ENCODE data around the gene CHCHD2.
"Not testable (repeated sequence)": the region's sequence is repeated elsewhere in the genome, so short reads cannot be mapped to it uniquely, and the experiment has no call there.

The CHCHD2 gene

GRCh38 chr7:56106108-56107073 lies at the start of gene CHCHD2:
Gene CHCHD2, minus strand, starts transcription at chr7:56106476. Its CDS starts 63 bp downstream, at chr7:56106413.
- DNase-seq (ENCODE audit: low read depth) = peak; percentile 90

- DNase-seq (ENCODE audit: low read depth) = not testable (repeated sequence)
Observed at GRCh38 chr7:56131062-56131461, 24.8 kb upstream of the CHCHD2 start.

GRCh38 chr7:56127241-56127975 lies 21.1 kb upstream of the CHCHD2 start:
- DNase-seq (ENCODE audit: low read depth) = no peak

- DNase-seq (ENCODE audit: low read depth) = no peak
Observed at GRCh38 chr7:56125831-56126230, 19.6 kb upstream of the CHCHD2 start.

GRCh38 chr7:56124981-56125380 lies 18.7 kb upstream of the CHCHD2 start:
- DNase-seq (ENCODE audit: low read depth) = no peak

- no peak for DNase-seq (ENCODE audit: low read depth)
Observed at GRCh38 chr7:56121440-56121839, 15.2 kb upstream of the CHCHD2 start.

GRCh38 chr7:56115852-56116538 lies 9.7 kb upstream of the CHCHD2 start, which contains the start of gene NUPR2:
Gene NUPR2, minus strand, starts transcription at chr7:56116417. Its CDS starts 103 bp downstream, at chr7:56116314.
- DNase-seq (ENCODE audit: low read depth) = no peak

- DNase-seq (ENCODE audit: low read depth) = not testable (repeated sequence)
Observed at GRCh38 chr7:56112244-56112643, 6.0 kb upstream of the CHCHD2 start.

GRCh38 chr7:56110611-56111010 lies 4.3 kb upstream of the CHCHD2 start:
- DNase-seq (ENCODE audit: low read depth) = no peak

GRCh38 chr7:56107954-56108258 lies 1.6 kb upstream of the CHCHD2 start:
- no peak for DNase-seq (ENCODE audit: low read depth)

GRCh38 chr7:56105508-56105907 lies 768 bp downstream of the CHCHD2 start:
- DNase-seq (ENCODE audit: low read depth) = no peak

GRCh38 chr7:56104138-56104537 lies 2.1 kb downstream of the CHCHD2 start:
- not testable (repeated sequence) for DNase-seq (ENCODE audit: low read depth)

- DNase-seq (ENCODE audit: low read depth) = no peak
Observed at GRCh38 chr7:56099653-56100052, 6.6 kb downstream of the CHCHD2 start.

- not testable (repeated sequence) for DNase-seq (ENCODE audit: low read depth)
Observed at GRCh38 chr7:56098187-56099008, 7.9 kb downstream of the CHCHD2 start.

GRCh38 chr7:56097700-56098099 lies 8.6 kb downstream of the CHCHD2 start:
- DNase-seq (ENCODE audit: low read depth) = no peak

- no peak for DNase-seq (ENCODE audit: low read depth)
Observed at GRCh38 chr7:56092789-56093531, 13.3 kb downstream of the CHCHD2 start, which contains the start of gene PHKG1. Gene PHKG1, minus strand, starts transcription at chr7:56092952. Its CDS starts 4,011 bp downstream, at chr7:56088941.

GRCh38 chr7:56092388-56092787 lies 13.9 kb downstream of the CHCHD2 start:
- not testable (repeated sequence) for DNase-seq (ENCODE audit: low read depth)

- DNase-seq (ENCODE audit: low read depth) = no peak
Observed at GRCh38 chr7:56091591-56091990, 14.7 kb downstream of the CHCHD2 start.

- DNase-seq (ENCODE audit: low read depth) = no peak
Observed at GRCh38 chr7:56087445-56087844, 18.8 kb downstream of the CHCHD2 start.

- DNase-seq (ENCODE audit: low read depth) = no peak
Observed at GRCh38 chr7:56086761-56087160, 19.5 kb downstream of the CHCHD2 start.

Data from activated T-cell treated with anti-CD3 and anti-CD28 coated beads for 24 hours (primary cell).